ENCODE results near the gene KRTAP6-1.

DNA sequence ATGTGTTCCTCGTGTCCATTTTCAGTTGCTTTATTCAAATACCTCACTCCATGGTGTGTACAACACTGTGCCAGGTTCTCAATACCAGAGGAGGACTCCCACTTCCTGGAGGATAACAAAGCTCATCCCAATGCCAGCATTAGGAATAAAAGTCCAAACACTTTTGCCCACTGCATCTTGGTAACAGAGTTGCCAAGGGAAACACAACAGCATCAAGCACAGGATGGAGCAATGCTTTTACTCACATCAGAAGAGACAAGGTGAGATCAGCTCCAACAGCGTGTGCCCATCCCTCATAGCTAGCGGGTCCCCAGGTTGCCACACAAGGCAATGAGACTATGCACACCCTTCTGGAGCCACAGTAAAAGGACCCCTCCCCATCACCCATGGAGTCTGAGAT, 9.6 kb upstream of the KRTAP6-1 start:
- TF ChIP-seq, protein P1, sequence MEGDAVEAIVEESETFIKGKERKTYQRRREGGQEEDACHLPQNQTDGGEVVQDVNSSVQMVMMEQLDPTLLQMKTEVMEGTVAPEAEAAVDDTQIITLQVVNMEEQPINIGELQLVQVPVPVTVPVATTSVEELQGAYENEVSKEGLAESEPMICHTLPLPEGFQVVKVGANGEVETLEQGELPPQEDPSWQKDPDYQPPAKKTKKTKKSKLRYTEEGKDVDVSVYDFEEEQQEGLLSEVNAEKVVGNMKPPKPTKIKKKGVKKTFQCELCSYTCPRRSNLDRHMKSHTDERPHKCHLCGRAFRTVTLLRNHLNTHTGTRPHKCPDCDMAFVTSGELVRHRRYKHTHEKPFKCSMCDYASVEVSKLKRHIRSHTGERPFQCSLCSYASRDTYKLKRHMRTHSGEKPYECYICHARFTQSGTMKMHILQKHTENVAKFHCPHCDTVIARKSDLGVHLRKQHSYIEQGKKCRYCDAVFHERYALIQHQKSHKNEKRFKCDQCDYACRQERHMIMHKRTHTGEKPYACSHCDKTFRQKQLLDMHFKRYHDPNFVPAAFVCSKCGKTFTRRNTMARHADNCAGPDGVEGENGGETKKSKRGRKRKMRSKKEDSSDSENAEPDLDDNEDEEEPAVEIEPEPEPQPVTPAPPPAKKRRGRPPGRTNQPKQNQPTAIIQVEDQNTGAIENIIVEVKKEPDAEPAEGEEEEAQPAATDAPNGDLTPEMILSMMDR (IDR thresholded peaks at IDR 0.05), result no peak
- no peak for TF ChIP-seq ZFX (IDR thresholded peaks at IDR 0.05; ENCODE audit: borderline replicate concordance)

All from 22Rv1 (cell line).